GM13977 (cell line): ENCODE data around the gene CASP6.

Source experiments
- DNase-seq: peaks from one replicate; pipeline ENCODE4 v3.0.0; 2012; ENCODE audit warnings: low spot score
- in situ Hi-C: fragments of 300-500 bp; cut with MboI; formaldehyde crosslinking; loops from one replicate; pipeline ENCODE4 v1.12.0; 2022; ENCODE audit warnings: low sequenced_read_pairs, low pct_unique_long_range_greater_than_20kb, mixed read lengths, inconsistent platforms; ENCODE audit not compliant: unreplicated experiment
- TF ChIP-seq, protein P1 (sequence below): IDR thresholded peaks from 2 replicates; pipeline ENCODE4 v1.5.1; 2012; ENCODE audit warnings: mild to moderate bottlenecking, control low read depth; ENCODE audit not compliant: insufficient read depth; ENCODE audit errors: extremely low read depth, missing control alignments

Gene CASP6

DNA sequence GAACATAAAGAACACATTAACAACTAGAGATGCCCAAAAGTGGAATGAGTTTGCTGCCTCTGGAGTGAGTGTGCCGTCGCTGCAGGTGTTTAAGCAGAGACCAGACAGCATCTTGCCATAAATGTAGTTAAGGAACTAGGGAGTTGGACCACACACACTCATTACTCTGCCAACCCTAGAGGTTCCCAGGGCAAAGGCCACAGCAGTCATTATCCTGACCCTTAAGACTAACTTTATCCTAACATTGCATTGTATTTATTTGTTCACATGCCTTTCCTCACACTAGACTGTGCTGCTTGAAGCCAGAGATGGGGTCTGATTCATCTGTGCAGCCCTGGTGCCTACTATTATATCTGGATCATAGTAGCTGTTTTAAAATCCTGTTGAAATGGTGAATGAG, 43.5 kb upstream of the CASP6 start:
- in situ Hi-C loops = no loop called here
- TF ChIP-seq, protein P1, sequence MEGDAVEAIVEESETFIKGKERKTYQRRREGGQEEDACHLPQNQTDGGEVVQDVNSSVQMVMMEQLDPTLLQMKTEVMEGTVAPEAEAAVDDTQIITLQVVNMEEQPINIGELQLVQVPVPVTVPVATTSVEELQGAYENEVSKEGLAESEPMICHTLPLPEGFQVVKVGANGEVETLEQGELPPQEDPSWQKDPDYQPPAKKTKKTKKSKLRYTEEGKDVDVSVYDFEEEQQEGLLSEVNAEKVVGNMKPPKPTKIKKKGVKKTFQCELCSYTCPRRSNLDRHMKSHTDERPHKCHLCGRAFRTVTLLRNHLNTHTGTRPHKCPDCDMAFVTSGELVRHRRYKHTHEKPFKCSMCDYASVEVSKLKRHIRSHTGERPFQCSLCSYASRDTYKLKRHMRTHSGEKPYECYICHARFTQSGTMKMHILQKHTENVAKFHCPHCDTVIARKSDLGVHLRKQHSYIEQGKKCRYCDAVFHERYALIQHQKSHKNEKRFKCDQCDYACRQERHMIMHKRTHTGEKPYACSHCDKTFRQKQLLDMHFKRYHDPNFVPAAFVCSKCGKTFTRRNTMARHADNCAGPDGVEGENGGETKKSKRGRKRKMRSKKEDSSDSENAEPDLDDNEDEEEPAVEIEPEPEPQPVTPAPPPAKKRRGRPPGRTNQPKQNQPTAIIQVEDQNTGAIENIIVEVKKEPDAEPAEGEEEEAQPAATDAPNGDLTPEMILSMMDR = no peak
- DNase-seq = no peak

DNA sequence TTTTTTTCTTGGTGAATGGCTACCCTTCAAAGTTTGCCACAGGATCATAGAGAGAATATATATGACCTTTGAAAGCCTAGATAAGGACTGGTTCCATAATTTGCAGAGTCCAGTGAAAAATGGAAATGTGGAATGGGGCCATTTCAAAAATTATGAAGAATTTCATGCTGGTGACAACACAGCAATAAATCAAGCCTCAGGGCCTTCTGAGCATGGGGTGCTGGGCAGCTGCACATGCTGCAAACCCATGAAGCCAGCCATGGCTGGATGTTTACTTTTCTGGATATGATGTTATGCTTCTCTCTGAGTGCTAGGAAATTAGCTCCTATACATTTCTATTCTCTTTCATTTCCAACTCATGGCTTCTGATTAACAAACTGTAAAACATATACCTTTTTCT, 42.6 kb upstream of the CASP6 start:
- in situ Hi-C loops = no loop called here
- TF ChIP-seq, protein P1 = no peak
- DNase-seq = no peak

DNA sequence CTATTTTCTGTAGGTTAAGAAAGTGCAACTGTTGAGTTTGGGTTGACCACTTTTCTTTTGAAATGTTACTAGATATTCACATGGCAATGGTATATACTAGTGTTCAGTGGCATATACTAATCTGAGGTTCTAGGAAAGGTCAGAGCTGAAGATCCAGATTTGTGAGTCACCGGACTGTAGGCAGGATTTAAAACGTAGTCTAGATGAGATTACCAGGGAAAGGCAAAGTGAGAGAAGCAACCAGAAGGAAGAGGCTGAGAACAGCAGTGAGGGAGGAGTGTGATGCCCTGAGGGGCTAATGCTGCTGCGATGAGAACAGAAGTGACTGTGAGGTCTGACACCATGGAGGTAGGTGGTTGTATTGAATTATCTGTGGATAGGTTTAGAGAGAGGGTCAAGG, 36.3 kb upstream of the CASP6 start:
- in situ Hi-C loops = no loop called here
- TF ChIP-seq, protein P1 = no peak
- no peak for DNase-seq

DNA sequence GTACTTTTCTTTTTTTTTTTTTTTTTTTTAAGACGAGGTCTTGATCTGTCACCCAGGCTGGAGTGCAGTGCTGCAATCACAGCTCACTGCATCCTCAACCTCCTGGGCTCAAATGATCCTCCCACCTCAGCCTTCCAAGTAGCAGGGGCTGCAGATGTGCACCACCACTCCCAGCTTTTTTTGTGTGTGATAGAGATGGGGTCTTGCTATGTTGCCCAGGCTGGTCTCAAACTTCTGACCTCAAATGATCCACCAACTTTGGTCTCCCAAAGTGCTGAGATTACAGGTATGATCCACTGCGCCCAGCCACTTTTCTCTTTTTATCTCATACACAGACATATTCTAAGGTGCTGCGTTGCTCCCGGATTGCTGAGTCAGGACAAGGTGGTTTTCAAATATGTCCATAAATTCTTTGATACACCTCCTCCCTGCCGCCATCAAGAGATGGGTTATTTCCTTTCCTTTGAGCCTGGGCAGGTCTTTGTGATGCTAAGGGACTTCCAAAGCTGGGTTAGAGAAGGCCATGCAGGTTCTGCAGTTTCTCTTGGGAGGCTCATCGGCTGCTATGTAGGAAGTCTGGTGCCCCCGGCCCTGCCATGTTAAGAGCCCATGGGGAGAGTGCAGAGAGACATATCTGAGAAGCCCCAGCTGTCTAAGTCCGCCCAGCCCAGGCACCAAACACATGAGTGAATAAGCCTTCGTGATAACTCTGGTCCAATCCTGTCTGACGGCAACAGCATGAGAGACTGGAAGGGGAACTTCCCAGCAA, 35.0 kb upstream of the CASP6 start:
- TF ChIP-seq, protein P1 = no peak

DNA sequence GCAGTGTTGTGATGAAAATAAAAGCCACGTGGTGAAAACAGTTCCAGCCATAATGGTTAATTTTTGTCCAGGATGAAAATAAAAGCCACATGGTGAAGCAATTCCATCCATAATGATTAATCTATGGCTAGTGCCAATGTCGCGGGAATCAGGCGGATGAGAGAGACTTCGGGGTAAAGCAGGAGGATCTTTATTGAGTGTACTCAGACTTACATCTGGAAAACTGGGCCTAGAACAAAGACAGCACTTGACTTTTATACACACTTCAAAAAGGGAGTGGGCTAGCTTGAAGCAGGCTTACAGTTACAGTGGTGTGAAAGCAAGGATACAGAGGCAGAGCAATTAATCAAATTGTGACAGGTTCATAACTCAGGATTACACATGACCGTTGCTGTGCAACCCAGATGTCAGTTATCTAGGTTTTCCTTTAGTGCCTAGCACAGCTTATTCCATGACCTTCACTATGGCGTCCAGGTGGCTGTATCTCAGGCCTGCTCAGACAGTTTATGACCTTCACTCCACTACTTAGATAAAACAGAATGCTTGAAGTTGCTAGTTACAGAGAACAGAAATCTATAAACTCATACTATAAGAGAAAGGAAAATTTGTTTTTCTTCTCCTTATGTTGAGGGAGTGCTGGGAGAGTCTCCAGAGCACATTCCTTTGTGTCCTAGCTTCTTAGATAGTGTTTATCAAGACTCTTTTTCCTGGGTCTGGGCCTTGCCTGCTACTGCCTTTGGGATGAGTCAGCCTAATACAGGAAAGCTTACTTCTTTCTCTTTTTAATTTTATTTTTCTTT, 32.5 kb upstream of the CASP6 start:
- in situ Hi-C loops = no loop called here
- TF ChIP-seq, protein P1 = no peak
- no peak for DNase-seq

More for the DNA sequence above, 35.0 kb upstream of the CASP6 start:
- in situ Hi-C loops = no loop called here
- DNase-seq = no peak

DNA sequence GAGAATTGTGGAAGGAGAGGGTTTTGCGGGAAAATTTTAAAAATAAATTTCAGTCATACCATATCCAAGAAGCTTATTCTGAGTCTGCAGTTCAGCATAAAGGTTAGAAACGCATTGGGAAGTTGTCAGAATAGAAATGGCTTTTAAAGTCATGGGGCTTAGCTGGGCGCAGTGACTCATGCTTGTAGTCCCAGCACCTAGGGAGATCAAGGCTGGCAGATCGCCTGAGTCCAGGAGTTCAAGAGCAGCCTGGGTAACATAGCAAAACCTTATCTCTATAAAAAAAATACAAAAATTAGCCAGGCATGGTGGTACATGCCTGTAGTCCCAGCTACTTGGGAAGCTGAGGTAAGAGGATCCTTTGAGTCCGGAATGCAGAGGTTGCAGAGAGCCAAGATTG, 30.5 kb upstream of the CASP6 start:
- no peak for DNase-seq
- TF ChIP-seq, protein P1 = no peak
- in situ Hi-C loops = no loop called here
